A549 (cell line): ENCODE measurements around the gene MEAK7.

Source experiments
- CEBPB ChIP-seq, 2 experiments: fragments of >200 bp in 1 of 2; sonication (Bioruptor Twin) in 1 of 2; formaldehyde crosslinking in 1 of 2; IDR thresholded peaks; 2 replicates each; pipeline ENCODE4 v1.6.1; 2012 to 2016
- FOSL2 ChIP-seq, 2 experiments: fragments of 450-650 bp in 1 of 2; fragments of >200 bp in 1 of 2; sonication (Bioruptor Twin) in 1 of 2; formaldehyde crosslinking; IDR thresholded peaks; 2 replicates each; pipeline versions ENCODE4 v1.5.0 to v1.6.1; 2016 to 2020; ENCODE audit warnings: mild to moderate bottlenecking in 1 of 2, moderate library complexity in 1 of 2
- JUNB ChIP-seq: fragments of >200 bp; sonication (Bioruptor Twin); formaldehyde crosslinking; IDR thresholded peaks from 2 replicates; pipeline ENCODE4 v1.6.1; 2016
- KDM1A ChIP-seq: fragments of 200-600 bp; sonication (generic); IDR thresholded peaks from 2 replicates; pipeline ENCODE4 v1.6.1; 2016; ENCODE audit warnings: low read depth, mild to moderate bottlenecking
- MYC ChIP-seq: IDR thresholded peaks from 2 replicates; pipeline ENCODE4 v1.6.1; 2012; ENCODE audit warnings: mild to moderate bottlenecking, inconsistent platforms, low read length, improper control_type of control experiment, borderline replicate concordance
- POLR2A ChIP-seq: IDR thresholded peaks from 2 replicates; pipeline ENCODE4 v1.6.1; 2012; ENCODE audit warnings: mild to moderate bottlenecking, low read length
- TF ChIP-seq, protein P1 (sequence below): fragments of >200 bp; sonication (Bioruptor Twin); formaldehyde crosslinking; IDR thresholded peaks from 3 replicates; pipeline ENCODE4 v1.5.1; 2016
- TF ChIP-seq, protein P2 (sequence below): IDR thresholded peaks from 2 replicates; pipeline ENCODE4 v1.6.1; 2012

DNA sequence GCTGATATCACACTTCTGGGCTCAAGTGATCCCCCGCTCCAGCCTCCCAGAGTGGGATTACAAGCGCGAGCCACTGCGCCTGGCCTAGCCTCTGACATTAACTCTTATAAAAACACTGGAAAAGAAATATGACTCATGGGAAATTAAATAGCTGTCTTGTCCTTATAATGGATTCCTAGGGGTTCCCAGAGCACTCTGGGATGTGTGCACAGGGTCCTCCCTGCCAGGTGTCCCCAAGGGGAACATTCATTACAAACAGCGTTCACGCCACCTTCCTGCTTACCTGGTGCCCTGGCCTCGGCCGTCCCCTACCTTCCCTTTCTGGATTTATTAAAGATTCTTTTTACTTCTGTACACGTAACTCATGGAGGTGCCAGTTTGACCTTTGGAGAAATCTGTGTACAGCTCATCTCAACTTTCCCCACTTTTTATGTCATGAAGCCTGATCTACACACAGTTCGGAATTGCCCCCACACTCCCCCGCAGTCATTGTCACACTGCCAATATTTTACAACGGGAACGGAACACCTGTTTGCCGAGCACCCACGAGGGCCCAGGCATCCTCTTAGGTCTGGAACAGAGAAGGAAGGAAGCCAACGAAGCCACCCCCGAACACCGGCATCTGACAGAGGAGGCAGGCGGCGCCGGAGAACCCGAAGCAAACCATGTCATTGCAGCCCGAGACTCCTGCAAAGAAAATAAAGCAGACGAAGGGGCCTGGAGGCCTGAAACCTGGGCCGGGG, 39.7 kb upstream of the MEAK7 start:
- TF ChIP-seq, protein P1, sequence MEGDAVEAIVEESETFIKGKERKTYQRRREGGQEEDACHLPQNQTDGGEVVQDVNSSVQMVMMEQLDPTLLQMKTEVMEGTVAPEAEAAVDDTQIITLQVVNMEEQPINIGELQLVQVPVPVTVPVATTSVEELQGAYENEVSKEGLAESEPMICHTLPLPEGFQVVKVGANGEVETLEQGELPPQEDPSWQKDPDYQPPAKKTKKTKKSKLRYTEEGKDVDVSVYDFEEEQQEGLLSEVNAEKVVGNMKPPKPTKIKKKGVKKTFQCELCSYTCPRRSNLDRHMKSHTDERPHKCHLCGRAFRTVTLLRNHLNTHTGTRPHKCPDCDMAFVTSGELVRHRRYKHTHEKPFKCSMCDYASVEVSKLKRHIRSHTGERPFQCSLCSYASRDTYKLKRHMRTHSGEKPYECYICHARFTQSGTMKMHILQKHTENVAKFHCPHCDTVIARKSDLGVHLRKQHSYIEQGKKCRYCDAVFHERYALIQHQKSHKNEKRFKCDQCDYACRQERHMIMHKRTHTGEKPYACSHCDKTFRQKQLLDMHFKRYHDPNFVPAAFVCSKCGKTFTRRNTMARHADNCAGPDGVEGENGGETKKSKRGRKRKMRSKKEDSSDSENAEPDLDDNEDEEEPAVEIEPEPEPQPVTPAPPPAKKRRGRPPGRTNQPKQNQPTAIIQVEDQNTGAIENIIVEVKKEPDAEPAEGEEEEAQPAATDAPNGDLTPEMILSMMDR: no peak
- TF ChIP-seq, protein P2, sequence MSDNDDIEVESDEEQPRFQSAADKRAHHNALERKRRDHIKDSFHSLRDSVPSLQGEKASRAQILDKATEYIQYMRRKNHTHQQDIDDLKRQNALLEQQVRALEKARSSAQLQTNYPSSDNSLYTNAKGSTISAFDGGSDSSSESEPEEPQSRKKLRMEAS: no peak
- no peak for TF ChIP-seq POLR2A
- TF ChIP-seq KDM1A: no peak
- no peak for TF ChIP-seq CEBPB (IDR thresholded peaks at IDR 0.05)
- TF ChIP-seq JUNB: no peak
- TF ChIP-seq MYC: no peak
- TF ChIP-seq FOSL2 (IDR thresholded peaks at IDR 0.05): no peak
- no peak for TF ChIP-seq FOSL2 (CRISPR knock-in tag; IDR thresholded peaks at IDR 0.05)
